HK-2 (cell line): ENCODE results near the gene SLC13A4.
"Not testable (repeated sequence)": the region's sequence is repeated elsewhere in the genome, so short reads cannot be mapped to it uniquely, and the experiment has no call there.

Source experiments
- DNase-seq: peaks from one replicate; pipeline ENCODE4 v3.0.0-alpha.2; 2018; ENCODE audit not compliant: unreplicated experiment

SLC13A4 gene

DNA sequence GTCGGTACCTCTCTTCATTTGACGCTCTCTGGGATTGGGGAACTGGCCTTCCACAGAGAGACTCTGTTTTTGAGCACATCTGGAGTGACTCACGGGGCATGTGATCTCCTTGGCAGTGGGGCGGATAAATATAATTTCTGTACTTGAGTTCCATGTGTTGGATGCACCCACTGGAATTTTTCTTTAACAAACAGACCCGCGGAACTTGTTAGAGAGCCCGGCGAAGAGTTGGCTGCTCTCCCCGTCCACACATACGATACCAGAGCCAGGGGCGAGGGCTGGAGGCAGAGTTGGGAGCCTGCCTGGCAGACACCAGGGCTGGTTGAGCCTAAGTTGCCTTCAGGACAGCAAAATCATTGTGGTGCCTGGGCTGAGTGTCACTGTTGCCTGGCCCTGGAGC, 20.8 kb upstream of the SLC13A4 start, which contains the start of gene FAM180A:
Gene FAM180A (minus strand): TSS at position 44 of the 400 bp plus-strand sequence. CDS start 233 bp downstream, outside the sequence.
- DNase-seq, result no peak

DNA sequence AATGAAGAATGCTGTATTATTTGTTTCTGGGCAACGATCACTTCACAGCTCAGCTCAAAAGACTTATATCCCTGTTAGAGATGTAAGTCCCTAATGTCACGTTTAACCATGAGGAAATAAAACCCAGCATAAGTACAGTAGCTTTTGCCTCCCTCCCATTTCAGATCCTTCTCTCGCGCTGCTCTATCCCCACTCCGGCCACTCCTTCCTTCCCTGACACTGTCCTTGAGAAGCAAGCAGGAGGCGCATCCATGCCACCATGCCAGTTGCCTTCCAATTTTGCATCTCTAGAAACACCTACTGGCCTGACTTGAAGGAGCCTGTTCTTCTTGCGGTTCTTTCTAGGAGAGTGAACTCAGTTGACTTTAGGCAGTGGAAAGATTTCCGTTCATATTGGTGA, 19.4 kb upstream of the SLC13A4 start:
- DNase-seq, result no peak

DNA sequence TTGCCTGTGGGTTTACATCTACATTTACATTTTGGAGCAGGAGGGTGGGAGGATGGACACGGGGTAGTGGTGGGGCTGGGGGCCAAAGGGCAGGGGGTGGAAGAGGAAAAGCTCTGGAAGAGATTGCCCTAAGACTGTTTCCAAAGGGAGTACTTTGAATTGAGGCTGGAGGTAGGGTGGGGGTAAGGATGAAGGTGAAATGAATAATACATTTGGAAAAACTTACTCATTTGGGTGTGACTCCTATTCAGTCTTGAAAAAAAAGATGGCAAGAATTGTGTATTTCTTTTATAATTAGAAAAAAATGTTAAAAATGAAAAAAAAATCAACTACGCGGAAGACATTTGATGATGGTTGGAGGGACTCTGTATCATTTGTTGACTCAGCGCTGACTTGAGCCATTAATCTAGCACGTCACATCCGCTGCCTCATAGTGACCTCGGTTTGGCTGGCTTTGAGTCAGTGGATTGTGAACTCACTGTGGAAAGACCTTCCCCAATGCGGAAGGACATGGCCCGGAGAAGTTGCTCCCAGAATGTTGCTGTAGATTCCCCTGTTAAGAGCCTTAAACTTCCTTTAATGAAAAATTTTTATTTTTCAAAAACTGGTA, 17.8 kb upstream of the SLC13A4 start:
- DNase-seq, result no peak

DNA sequence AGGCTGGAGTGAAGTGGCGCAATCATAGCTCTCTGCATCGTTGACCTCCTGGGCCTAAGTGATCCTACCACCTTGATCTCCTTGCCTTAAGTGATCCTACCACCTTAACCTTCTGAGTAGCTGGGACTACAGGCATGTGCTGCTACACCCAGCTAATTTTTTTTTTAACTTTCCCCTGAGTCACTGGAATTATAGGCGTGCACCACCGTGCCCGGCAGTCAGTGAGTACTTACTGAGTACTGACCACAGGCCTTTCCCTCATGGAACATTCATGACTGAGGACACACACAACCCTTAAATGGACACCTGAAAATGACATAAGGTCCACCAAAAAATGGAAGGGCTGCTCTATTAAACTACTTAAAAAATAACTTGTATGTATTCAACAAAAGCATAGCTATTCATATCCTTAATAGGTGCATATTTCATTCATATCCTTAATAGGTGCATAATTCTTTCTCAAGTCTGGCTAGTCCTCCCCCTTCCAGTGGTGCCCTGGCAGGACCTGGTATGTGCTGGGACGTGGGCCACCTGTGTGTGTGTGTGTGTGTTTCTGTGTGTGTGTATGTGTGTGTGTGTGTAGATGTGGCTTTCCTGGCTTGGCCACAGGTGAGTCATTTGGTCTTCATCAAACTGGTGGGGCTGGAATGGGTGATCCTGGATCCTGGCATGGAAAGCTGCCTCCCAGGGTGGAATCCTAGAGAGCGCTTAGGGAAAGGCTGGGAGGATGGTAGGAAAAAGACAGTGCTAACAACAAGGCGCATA, 17.1 kb upstream of the SLC13A4 start:
- no peak for DNase-seq

DNA sequence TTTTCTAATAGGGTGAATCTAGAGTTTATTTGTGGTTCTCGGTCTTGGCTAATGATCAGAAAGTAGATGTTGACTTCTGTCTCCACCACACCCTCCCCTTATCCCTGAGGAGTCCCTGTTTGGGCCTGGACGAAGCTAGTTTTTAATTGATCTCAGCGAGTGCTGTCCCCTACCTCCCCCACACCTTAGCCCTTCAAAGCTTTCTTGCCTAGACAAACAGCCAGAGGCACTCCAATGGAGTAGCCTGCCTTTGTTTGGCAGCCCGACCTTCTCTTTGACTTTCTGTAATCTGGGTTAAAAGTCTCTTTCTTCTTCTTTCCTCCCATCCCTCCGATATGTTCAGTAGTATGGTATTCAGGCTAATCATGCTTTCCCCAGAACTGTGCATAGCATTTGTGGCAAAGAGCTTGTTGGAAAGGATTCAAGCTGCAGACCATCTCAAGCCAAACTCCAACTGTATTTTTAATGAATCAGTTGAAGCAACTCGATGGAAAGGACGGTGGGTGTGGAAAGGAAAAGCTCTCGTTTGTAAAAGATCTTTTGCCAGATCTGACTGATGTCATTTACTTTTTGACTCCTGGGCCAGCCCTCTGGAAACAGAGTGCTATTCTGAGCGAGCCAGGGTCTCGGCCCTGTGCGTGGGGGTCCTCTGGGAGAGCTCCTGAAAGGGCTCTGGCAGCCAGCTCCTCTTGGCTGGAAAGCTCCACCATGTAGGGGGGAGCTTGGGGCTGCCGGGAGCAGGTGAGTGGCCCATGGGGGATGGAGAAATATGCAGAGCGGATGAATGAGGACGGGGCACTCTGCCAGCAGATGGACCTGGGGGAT, 16.1 kb upstream of the SLC13A4 start:
- DNase-seq, result no peak

DNA sequence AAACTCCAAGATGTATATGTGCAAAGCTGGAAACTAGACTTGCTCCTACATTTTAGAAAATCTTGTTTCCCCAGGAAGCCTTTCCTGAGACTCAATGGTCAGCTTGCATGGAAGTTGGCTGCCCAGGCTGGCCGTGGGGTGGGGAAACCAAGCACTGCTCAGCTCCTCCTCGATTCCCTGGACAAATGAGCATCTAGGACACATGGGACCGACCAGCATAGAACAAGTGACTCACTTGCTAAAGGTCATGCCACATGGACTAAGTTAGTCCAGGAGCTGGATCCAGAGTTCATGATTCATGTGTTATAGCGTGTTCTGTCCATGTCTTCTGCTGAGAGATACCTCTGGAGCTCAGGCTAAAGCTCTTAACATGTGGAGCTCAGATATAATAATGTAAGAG, 14.4 kb upstream of the SLC13A4 start:
- no peak for DNase-seq

DNA sequence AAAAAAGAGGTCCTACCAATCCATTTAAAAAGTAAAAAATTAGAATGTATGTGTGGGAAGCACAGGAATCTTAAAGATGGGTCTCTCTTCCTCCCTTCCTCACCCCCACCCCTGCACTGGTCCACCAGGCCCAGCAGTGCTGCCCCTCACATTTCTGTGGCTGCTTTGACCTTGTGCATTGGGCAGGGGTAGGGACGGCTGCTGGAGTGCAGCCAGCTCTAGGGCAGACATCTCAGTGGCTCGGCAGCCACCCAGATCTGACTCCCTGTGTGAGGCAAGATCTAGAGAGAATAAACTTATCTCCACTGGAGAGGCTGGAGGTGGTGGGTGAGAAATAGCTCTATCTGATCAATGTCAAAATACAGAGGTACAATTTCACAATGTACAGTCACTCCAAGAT, 13.9 kb upstream of the SLC13A4 start:
- no peak for DNase-seq

DNA sequence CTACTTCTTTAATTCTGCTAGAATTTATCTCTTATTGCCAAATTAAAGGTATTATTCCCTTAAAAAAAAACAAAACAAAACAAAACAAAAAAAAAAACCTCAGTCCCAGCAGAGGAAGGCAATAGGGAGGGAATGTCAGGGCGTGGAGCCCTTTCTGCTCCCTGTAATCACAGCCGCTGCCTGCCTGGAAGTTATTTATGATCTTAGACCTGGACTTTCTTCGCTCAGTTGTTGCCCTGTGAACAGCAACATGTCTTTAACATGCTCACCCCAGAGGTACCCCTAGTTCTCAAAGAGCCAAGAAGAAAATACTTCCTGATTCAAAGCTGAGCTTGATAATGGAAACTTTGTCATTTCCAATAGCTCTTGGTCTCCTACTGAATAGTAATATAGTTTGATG, 12.9 kb upstream of the SLC13A4 start:
- no peak for DNase-seq

DNA sequence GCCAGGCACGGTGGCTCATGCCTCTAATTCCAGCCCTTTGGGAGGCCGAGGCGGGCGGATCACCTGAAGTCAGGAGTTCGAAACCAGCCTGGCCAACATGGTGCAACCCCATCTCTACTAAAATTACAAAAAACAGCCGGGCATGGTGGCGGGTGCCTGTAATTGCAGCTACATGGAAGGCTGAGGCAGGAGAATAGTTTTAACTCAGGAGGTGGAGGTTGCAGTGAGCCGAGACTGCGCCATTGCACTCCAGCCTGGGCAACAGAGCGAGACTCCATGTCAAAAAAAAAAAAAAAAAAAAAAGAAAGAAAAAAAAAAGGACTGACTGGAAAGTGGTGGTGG, 9.3 kb upstream of the SLC13A4 start:
- DNase-seq, result not testable (repeated sequence)

DNA sequence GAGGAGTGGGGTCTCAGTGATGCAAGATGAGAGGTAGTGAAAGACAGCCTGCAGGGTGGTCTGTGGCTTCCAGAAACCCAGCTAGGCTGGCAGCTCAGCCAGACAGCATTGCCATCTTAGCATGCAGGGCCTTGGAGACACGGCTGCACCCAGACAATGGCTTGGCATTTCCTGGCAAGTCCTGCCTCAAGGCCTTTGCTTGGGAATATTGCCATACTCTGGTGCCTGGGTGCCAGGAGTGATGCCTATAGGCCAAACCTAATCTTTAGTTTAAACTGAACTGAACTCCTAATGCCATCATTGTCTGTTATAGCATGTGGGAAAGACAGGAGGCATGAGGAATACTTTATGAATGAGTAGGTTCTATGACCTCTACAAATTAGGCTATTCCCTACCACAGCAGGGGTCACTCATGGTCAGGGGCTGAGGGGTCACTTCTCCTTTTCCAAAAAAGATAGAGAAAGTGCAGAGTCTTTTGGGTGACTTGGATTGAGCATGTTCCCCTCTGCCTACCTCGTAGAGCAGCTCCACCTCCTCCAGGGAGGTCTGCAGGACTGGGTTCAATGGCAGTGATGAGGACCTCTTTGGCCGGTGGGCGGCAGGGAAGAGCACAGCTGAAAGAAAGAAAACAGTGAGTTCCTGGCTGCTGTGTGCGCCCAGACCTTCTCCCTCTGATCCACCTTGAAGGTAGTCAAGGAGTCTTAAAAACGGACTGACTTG, 8.8 kb upstream of the SLC13A4 start:
- DNase-seq, result no peak

DNA sequence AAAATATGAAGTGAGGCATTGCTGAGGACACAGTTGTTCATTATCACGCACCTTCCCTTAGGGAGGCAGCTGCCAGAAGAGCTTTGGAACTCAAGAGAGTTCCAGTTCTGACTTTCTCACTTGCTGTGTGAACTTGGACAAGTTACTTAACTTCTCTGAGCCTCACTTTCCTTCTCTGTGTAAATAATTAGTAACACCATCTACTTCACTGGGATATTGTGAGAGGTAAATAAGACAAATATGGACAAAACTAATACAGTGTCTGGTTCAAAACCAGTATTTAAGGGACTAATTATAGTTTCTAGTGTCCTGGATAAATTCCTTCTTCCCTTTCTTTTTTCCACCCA, 6.3 kb upstream of the SLC13A4 start:
- DNase-seq, result no peak

DNA sequence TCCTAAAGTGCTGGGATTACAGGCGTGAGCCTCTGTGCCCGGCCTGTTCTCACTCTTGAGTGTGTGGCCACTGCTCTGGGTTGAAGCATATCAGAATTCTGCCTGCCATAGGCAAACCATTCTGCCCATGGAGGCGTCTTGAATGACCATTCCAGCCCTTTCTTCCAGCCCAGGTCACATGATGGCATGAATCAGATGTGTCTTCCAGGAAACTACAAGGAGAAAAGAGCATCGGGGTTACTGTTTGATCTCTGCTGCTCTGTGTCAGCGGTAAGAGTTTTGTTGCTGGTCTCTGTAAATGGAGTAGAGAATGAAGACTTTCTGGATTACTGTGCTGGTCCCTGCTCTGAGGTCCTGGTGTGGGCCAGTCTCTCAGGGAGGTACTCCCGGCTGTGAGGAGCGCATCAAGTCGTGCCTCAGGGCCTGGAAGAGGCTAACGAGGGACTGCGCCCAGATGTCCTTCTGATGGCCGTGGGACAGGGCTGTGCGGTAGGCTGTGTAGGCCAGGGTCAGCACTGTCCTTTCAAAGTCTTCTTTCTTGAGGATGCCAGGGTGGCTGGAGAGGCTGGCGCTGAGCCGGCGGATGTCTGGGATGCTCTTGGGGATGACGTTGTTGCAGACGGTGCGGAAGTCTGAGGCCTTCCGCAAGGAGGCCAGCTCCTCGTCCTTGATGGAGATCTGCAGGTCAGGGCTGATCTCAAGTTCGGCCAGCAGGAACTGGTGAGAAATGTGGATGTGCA, 5.8 kb upstream of the SLC13A4 start:
- DNase-seq, result peak; percentile 18

DNA sequence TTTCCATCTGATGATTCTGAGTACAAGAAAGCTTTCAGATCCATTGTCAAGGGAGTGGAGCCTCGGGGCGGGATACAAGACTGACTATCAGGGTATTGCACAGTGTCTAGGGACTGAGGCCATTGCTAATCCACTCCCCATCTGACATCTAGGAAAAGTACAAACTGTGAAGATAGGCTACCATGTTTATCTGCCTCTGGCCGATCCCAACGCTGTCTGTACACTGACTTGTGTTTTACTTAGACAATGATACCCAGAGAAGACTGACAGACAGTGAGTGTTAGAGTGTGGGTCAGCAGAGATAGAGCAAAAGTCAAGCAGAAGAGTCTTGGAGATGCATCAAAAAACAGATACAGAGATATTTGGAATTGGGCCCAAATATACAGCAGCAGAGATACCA, 3.1 kb upstream of the SLC13A4 start:
- no peak for DNase-seq

DNA sequence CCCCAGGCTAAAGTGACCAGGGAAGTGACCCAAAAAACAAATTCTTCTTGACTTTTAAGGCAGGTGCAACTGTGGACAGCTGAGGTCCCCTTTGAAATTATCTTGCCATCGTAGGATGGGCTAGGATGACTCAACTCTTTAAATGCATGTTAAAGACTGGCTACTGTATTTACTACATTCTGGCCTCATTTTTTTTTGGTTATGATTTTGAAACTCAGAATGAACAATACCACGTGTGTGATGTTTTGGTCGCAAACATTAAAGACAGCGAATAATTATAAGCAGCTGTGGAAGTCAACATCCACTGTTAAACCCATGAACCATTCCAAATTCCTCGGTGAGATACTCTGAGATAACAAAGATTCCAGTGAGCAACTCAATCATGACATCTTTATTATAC, 1.2 kb upstream of the SLC13A4 start:
- DNase-seq, result no peak

DNA sequence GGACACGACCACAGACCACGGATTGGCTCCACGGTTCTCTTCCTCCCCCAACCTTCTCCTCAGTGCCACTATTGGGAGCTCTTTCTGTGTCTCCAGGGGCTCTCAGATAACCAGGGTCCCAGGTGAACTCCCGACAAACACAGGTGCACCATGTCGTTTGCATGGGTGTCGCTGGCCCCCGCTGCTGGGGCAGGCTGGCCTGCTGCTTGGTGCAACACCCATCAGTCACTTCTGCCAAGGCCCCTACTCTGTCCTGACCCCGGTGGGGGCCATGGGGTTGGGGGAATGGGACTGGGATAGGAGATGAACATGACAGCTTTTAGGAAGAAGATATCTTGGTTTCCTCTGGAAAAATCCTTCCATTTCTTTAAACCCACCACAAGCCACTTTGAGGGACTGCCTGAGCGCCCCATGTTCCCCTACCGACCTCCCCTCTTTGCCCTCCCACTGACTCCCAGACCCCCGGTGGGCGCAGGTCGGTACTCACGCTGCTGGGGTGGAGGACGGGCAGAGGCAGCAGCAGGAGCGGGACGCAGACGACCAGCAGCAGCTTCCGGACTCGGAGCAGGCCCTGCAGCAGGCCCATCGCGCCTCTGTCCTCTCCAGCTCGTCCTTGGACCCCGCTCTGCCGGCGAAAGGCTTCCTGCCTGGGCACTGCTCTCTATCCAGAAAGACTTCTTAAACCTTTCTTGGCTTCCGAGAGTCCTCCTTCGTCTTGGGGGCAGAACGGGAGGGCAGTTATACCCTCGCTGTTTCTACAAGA, 894 bp downstream of the SLC13A4 start:
- no peak for DNase-seq

DNA sequence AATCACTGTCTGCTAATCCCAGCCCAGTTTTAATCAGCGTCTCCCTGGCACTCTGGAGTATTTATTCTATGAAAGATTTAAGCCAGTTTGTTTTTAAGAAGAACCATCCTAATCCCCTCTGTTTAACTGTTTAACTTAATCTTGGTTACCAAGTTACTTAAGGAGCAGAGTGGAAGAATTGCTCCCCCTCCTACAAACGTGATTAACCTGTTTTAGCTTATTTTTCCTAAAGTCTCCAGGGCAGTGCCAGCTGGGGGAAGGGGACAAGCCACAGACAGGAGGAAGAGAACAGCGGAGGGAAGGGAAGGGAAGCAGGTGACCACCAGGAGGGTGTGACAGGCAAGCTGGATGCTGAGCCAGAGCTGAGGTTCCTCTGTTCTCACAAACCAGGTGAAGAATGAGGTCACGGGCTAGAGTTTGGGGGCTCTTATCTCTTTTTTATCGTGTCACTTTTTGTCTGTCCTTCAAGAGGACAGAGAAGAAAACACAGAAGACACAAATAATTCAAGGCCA, 1.7 kb downstream of the SLC13A4 start:
- DNase-seq, result no peak

DNA sequence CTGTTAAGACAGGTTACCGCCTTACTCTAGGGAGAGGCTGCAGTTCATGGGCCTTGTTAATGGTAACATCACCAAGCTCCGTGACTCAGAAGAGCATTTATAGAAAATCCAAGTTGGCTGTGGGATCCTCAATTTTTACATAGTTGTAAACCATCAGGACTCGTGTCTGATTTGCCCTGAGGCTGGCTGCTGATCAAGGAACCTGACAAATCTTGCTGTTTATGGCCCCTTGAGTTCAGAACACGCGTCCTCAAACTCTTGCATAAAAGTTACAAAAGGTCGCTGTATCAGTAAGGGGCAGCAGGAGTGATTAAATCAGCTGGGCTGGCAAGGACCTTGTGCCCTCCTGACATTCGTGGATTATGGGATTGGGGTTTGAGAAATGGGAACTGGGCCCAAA, 4.6 kb downstream of the SLC13A4 start:
- no peak for DNase-seq

DNA sequence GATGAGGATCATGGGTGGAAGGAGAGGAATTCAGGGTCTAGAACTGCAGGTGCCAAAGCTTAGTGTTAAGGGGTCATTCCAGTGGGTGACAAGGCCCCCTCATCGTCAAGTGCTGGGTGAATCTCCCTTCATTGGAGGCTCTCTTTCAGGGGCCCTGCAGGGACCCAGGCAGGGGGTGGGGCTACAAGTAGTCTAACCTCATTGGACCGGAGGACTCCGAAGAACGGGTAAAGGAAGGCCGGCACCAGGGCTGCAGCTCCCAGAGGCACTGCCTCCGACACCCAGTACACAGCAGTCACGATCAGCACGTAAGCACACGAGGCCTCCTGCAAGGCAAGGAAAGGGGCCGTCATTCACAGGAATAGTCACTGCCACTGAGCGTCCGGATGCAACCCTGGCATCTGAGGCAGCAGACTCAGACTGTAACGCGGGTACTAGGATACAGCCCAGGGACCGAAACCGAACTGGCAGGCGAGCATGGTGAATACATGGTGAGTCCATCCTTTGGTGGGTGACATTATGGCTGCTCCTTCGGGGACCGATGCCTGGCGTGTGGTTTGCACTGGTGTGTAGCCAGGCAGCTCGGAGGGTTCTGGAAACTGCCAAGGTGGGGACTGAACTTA, 6.7 kb downstream of the SLC13A4 start:
- no peak for DNase-seq

DNA sequence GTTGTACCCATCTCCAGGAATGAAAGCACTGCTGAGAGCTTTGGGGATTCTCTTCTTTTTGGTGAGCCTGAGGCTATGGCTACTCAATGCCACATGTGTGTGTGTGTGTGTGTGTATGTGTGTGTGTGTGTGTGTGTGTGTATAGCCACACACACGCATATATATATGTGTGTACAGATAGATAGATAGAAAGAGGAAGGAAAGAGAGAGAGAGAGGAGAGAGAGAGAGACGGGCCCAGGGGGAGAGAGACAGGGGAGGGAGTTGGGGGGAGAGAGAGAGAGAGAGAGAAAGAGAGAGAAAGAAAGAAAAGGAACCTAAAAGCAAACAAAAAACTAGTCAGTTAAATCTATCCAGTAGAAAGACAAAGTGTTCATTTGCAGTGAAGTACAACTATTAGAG, 8.3 kb downstream of the SLC13A4 start:
- no peak for DNase-seq

DNA sequence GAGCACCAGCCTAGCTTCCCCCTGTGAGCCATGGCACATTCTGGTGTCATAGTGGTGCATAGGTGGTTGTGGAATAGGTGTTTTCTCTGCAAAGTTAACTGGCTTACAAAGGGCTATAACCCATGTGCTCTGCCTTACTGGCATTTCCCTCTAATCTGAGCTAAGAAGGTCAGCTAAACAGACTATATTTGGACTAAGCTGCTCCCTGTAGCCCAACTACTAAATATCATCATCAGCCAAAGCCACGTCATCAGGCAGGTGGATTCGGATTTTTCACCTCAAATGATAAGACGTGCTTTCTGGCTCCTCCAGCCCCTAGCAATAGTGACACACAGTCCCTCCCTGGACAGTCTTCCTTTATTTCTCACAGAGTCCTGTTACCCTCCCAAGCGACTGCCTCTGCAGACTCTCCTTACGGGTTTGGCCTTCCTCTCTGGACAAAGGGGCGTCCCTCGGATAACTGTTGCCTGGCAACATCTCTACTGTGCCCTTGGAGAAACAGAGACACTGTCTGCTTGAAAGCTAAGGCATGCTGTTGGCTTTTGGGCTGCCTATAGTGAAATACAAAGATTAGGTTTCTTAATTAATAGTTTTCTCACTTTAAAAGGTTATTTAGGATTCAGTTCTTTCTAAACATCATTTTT, 9.1 kb downstream of the SLC13A4 start:
- DNase-seq, result no peak
